Activated CD4-positive, alpha-beta T cell treated with anti-CD3 and anti-CD28 coated beads, Interleukin-10, Interleukin-2, amounts not matched to agents 100 ng/mL and 50 ng/mL, durations not matched to agents 16 hours and 8 hours (primary cell): ENCODE measurements around the gene JARID2.

Experiments used
- DNase-seq: peaks from one replicate; pipeline ENCODE4 v3.0.0-alpha.2; 2020

Gene JARID2

DNA sequence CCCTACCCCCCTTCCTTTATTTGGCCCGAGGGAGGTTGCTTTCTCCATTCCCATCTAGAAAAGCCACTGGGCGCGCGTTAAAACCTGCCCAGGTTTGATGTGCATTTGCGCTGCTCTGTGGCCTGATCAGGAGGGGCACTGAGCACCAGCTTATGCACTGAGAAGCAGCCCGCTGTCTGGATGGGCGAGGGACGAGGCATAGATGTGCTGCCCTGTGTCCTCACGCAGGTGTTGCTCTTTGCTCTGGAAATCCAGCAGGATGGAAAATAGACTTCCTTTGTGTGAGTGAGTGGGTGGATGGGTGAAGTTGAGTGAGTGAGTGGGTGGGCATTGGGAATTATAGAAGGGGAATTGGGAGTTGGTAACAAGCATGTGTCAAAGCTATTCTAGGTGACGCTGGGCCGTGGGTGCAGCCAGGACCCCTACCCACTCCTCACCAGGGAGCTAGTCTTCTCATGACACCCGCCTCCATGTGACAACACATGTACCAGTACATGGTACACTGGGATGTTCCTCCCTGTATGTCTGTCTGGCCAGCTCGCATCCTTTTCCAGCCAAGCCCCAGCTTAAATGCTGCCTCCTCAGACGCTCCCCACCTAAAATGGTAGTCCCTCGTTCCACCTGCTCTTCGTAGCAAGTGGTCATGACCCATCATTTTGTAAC, 254.3 kb downstream of the JARID2 start:
- DNase-seq = no peak

DNA sequence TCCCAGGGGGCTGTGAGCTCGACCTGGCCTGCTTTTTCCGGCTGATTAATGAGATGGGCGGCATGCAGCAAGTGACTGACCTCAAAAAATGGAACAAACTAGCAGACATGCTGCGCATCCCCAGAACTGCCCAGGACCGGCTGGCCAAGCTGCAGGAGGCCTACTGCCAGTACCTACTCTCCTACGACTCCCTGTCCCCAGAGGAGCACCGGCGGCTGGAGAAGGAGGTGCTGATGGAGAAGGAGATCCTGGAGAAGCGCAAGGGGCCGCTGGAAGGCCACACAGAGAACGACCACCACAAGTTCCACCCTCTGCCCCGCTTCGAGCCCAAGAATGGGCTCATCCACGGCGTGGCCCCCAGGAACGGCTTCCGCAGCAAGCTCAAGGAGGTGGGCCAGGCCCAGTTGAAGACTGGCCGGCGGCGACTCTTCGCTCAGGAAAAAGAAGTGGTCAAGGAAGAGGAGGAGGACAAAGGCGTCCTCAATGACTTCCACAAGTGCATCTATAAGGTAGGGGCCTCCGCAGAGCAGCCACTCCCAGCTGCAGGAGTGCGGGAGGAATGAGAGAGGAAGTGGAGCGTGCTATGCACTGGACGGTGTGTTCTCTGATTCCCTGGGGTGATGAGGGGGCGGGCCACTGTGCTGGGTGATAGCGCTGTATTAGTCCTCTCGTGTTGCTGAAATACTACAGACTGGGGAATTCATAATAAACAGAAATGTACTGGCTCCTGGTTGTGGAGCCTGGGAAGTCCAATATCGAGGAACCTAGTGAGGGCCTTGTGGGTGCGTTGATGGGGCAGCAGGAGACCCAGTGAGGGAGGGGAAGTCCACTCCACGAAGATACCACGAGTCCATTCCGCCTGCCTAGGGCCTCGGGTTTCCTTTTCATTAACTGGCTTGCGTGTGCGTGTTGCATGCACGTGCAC, 255.3 kb downstream of the JARID2 start:
- no peak for DNase-seq

DNA sequence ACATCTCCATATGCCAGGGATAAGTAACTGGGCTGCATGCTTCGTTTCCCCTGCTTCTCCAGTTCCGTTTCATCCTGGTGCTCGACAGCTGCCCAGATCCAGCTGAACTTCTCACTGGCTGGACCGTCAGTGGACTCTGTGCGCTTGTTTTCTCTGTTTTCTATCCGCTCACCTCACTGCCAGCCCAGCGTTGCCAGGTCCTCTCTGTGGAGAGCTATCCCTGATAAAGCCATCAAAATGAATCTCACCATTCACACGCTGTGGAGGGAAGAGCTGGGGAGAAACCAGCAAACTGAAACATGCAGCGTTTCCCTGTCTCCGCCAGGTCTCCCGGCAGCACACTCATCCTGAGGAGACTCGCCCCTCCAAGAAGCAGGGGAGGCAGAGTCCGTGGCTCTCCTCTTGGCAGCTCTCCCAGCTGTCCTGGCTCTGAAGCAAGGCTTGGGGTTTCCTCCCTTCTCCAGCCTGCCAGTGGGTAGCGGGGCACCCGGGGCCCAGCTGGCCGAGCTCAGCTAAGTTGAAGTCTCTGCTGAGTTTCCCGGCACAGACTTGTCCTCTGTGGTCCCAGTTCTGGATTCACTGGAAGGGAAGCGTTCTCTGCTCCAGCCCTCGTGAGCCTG, 256.1 kb downstream of the JARID2 start:
- no peak for DNase-seq

GRCh38 chr6:15502446-15503345, 256.8 kb downstream of the JARID2 start:
- DNase-seq = no peak

DNA sequence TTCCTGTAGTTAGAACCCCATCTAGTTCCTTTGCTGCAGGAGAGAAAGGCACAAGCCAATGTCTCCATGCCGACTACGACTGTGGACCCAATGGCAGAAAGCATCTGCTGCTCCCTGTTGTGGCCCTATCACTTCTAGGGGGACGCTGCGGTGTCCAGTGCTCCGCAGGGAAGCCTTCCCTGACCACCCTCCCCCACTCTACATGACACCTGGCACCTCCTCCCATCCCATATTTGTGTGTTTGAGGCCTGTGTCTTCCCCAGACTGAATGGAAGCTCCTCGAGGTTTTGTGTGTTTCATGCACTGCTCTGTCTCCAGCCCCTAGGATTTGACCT, 257.4 kb downstream of the JARID2 start:
- no peak for DNase-seq

- DNase-seq = no peak
Measured at GRCh38 chr6:15504040-15504495, 258.2 kb downstream of the JARID2 start.

DNA sequence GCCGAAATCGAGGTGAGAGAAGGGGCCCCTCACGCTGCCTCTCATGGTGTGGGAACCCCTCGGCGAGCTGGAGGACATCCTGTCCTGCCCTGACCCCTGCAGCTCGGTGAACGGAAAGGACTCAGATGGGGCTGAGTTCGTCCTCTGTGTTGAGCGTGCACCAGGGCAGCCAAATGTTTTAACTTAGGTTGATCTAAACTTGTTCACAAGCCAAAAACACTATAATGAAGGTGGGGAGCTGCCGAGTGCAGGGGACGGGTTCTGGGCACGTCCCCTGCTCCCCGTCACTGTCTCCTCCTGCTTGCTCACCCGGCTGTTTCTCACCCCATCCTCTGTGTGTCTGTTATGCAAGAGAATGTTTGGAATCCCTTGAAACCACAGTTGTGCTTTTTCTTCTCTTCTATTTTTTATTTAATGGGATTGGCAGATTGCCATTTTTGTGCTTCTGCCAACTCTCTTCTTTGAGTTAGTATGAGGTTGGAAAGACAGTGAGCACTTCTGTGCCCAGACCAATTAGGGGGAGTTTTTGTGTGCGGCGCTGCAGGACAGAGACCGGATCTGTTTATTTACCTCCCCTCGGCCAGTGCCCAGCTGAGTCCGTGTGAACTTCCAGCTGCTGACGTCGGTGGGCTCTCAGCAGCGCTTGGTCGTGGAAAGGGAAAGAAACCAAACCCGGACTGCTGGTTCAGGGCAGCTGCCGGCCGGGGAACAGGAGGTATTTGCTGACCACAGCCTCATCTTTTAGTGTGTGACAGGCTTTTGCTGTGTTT, 258.9 kb downstream of the JARID2 start:
- DNase-seq = no peak

- DNase-seq = no peak
Measured at GRCh38 chr6:15505463-15505918, 259.6 kb downstream of the JARID2 start.

DNA sequence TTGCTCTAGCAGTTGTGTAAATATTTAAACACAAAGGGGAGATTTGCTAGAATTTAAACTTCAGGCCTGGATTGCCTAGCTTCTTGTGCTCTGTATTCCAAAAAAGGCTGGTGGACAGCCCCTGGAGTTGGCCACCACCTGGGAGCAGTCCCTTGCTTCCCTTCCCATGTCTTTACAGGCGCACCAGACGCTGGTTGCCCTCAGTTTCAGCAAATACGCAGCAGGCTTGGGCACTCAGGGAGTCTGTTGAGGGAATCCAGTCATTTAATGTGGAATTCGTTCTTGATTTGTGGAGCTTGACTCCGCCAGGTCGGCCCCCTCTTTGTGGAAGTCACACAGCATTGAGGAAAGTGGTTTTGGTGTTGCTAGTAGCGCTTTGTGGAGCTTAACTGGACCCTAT, 260.2 kb downstream of the JARID2 start:
- no peak for DNase-seq

- DNase-seq = no peak
Measured at GRCh38 chr6:15507221-15507620, 261.4 kb downstream of the JARID2 start.

DNA sequence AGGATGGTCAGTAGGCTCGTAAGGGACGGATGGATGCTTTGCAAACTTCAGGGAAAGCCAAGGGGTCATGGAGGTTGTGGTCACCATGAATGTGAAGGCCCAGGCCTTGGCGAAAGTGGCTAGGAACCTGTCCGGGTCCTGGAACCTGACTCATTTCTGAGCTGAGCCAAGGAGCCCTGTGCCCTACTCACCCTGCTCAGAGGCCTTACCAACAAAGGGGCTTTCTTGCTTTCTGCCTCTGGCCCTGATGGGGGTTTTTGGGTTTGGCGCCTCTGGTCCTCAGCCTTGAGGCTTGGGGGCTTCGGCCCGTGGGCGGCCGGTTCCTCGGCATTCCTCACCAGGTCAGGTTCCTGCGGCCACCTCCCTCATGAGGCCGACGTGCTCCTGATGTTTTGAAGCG, 261.9 kb downstream of the JARID2 start:
- no peak for DNase-seq

DNA sequence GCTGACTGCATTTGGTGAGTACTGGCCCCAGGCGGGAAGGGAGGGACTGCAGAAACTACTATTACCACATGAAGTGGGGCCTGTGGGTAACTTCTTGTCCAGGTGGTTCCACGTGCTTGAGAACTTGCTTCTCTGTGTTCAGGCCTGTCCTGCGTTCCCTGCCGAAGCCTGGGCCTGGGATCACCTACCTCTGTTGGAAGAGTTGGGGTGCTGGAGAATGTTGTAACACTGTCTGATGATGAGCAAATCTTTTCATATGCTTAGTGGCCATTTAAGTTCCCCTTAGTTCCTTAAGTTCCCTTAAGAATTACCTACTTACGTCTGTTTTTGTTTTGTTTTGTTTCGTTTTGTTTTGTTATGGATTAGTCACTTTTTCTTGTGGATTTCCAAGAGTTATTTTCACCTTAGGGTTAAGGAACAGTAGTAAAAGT, 262.6 kb downstream of the JARID2 start:
- DNase-seq = no peak

DNA sequence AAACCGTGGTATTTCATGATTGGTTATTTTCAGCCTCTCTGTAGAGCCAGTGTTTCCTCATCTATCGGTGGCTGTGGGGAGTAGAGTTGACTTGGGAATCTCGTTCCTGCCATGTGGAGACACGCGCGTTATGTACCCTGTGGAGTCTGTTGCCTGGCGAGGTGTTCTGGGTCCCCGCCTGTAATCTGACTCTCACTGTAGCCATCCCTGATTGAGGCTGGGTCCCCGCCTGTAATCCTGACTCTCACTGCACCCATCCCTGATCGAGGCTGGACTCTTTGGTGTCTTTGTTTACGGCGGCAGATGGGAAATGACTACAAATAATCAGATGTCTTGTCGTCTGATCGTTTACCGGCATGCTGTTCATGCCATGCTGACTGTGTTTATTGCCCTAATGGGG, 263.1 kb downstream of the JARID2 start:
- DNase-seq = no peak

DNA sequence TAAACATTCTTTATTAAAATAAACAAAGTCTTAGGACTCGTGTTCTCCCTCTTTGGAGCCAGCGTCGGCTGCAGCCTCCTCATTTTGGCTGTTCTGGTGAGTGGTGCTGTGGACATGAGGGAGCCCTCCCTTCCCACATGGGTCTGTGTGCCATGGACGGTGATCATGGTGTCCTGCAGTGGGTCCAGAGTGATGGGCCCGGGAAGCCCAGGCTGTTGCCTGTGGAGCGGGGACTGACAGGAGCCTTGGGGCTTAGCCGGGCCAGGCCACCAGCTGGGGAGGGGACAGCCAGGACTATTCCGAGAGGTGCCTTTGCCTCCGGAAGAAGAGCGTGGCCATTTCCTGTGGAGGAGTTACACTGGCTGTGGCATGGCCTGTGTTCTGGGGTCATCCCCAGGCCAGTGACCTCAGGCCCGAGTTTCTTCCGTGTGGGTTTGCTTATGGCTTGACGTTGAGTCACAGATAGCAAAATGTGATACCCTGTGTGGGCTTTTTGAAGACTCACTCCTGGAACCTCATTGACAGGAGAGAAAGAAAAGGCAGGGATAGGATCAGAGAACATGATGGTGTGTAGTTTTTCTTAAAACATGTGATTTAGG, 263.6 kb downstream of the JARID2 start:
- no peak for DNase-seq

DNA sequence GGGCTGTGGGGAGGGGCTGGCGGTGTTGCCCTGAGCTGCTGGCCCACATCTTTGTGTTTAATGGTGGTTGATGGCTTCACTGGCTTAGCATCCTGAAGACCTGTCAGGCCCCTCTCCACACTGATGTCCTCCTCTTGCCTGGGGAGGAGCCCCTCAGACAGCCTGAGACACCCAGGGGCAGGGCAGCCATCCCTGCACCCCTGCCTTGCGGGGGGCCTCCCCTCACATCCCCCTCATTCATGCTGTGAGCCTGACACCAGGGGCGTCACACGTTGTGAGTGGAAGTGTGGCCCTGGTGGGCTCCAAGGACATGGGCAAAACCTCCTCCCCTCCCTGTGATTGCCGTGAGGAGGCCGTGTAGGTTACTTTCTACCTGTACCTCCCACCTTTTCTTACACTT, 264.3 kb downstream of the JARID2 start:
- no peak for DNase-seq

DNA sequence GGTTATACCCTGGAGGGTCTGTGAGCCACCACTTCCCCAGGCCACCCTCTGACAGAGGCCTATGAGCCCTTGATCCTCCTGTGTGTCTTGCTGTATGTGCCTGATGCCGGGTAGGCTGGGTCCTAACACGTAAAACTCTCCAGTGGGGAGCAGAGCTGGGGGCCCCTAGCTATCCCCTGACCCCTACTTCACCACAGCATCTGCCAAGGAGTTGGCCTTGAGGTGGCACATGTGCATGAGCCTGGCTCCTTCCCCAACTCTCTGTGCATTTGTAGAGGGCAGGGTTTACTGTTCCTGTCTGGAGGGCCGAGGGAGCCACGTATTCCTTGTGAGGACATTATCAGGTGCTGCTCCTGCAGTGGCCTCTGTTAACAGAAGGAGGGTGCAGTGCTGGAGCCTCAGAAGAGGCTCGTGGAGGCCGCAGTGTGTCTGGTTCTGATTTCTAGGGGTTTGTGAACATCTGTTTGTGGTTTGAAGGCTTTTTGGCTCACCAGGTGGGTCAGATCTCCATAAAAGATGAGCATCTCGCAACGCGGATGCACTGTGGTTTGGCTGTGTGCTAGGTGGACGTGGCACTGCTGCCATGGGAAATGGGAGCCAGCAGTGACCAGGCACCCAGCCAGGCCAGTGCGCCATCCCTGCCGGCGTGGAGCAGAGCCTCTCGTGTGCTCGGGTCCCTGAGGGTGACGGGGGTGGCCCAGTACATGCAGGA, 264.8 kb downstream of the JARID2 start:
- no peak for DNase-seq

GRCh38 chr6:15511248-15512125, 265.6 kb downstream of the JARID2 start:
- no peak for DNase-seq

- no peak for DNase-seq
Measured at GRCh38 chr6:15512126-15512525, 266.3 kb downstream of the JARID2 start.

DNA sequence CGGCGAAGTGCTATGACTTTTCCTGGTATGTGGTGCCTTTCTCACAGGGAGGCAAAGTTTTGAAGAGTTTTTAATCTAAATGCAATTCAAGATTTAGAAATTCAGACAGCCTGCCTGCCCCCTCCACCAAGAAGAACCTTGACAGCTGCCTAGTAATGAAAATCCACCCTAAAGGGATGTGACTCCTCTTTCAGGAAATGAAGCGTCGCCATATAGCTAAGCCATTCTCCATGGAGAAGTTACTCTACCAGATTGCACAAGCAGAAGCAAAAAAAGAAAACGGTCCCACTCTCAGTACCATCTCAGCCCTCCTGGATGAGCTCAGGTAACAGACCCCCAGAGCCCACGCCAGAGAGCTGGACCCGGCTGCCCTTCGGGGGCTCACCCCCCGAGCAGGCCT, 266.9 kb downstream of the JARID2 start:
- DNase-seq = no peak
